SH-SY5Y (cell line): ENCODE measurements around the gene ATF7IP.
A peak's percentile ranks its signal among the peaks of the same experiment; 100 is the strongest.

Source experiments
- GATA2 ChIP-seq: IDR thresholded peaks from 2 replicates; pipeline ENCODE4 v1.6.1; 2011; ENCODE audit warnings: mild to moderate bottlenecking, low read depth, low read length
- GATA3 ChIP-seq: IDR thresholded peaks from 2 replicates; pipeline ENCODE4 v1.6.1; 2011; ENCODE audit warnings: low read depth, mild to moderate bottlenecking, low read length, moderate library complexity

Gene ATF7IP

DNA sequence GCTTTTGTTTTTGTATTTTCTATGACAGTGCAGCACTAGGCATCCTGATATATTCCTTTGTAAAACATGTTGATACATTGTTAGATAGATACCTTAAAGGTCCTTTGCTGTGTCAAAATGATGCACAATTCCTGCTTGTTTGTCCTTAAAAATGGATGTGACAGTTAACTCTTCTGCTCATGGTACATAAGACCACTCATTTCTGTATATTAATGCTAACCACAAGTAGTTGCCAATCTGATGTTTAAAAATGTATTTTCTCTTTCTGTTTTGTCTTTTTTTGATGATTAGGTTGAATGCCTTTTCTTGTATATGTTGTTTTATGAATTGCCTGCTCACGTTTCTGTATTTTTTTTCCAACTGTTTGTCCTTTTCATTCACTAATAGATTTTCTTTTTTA lies 35.1 kb downstream of the ATF7IP start:
- TF ChIP-seq GATA3, result no peak

- TF ChIP-seq GATA2 (no peak), GATA3 (no peak)
These were observed 37.2 kb downstream of the ATF7IP start for GRCh38 chr12:14402697-14403096.

- no peak for TF ChIP-seq GATA2
These were observed 37.8 kb downstream of the ATF7IP start for GRCh38 chr12:14403293-14403692.

GRCh38 chr12:14403711-14404196 lies 38.3 kb downstream of the ATF7IP start:
- no peak for TF ChIP-seq GATA2
- TF ChIP-seq GATA3, result no peak

GRCh38 chr12:14408208-14408607 lies 42.7 kb downstream of the ATF7IP start:
- TF ChIP-seq GATA2 (no peak), GATA3 (no peak)

GRCh38 chr12:14410177-14410576 lies 44.7 kb downstream of the ATF7IP start:
- TF ChIP-seq GATA3, result no peak
- TF ChIP-seq GATA2, result no peak

DNA sequence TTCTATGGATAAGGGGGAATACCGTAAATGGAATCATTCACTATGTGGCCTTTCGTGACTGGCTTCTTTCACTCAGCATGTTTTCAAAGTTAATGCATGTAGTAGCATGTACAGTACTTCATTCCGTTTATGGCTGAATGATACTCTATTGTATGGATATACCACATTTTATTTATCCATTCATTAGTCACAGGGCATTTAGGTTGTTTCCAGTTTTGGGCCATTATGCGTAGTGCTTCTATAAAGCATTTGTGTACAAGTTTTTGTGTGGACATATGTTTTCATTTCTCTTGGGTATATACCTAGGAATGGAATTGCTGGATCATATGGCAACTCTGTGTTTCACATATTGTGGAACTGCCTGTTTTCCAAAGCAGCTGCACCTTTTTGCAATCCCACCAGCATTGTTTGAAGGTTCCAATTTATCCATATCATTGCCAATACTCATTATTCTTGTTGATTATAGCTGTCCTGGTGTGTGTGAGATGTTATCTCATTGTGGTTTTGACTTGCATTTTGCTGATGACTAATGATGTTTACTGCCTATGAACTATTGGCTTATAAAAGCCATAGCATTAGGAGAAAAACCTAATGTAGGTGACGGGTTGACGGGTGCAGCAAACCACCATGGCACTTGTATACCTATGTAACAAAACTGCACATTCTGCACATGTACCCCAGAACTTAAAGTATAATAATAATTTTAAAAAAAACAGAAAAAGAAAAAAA lies 45.5 kb downstream of the ATF7IP start:
- TF ChIP-seq GATA2 (no peak), GATA3 (no peak)

DNA sequence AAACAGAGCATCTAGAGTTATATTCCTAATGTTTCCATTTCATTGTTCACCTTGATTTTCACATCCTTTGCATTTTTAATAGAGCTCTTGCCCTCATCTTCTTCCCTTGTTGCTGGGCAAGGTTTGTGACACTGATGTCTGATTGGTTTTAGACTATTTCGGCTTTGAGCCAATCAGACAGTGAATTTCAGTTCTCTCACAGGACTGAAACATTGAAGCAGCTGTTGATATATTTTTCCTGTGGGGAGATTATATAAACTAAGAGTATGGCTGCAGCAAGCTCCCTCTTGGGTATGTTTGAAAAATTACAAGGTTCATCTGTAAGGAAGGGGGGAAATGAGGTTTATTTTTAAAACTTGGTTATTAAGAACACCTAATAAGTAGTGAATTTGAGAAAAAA lies 51.2 kb downstream of the ATF7IP start:
- TF ChIP-seq GATA2, result no peak

- TF ChIP-seq GATA3, result no peak
- no peak for TF ChIP-seq GATA2
These were observed 52.2 kb downstream of the ATF7IP start for GRCh38 chr12:14417715-14418114.

DNA sequence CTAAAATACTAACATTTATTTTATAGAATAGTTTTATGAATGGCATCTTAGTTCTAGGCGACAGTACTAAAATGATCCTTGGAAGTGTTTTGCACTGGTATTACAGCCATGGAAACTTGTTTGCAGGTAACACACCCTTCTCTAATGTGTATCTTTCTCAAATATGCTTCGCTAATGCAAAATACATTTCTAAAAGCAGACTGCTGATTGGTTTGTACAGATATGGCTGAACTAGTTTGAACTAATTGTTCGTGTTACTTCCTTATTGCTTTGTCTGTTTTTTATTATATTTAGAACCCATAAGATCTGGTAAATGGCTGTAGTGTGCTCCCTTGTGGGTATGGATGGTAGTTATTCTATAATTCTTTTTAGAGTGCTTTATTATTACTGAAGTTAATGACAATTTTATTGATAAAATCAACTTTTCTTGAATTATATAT lies 53.0 kb downstream of the ATF7IP start:
- TF ChIP-seq GATA2, result no peak
- no peak for TF ChIP-seq GATA3

DNA sequence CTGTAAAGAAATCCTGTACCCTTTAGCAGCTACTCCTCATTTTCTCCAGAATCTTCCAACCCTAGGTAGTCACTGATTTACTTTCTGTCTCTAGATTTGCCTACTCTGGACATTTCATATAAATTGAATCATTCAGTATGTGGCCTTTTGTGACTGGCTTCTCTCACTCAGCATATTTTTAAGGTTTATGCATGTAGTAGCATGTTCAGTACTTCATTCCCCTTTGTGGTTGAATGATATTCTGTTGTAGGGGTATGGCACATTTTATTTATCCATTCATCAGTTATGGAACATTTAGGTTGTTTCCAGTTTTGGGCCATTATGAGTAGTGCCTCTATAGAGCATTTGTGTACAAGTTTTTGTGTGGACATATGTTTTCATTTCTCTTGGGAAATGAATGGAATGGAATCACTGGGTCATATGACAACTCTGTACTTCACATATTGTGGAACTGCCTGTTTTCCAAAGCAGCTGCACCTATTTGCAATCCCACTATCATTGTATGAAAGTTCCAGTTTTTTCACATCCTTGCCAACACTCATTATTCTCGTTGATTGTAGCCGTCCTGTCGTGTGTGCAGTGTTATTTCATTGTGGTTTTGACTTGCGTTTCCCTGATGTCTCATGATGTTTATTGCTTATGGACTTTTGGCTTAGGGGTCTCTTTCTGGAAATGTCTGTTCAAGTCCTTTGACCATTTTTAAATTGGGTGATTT lies 57.2 kb downstream of the ATF7IP start:
- no peak for TF ChIP-seq GATA3
- no peak for TF ChIP-seq GATA2

DNA sequence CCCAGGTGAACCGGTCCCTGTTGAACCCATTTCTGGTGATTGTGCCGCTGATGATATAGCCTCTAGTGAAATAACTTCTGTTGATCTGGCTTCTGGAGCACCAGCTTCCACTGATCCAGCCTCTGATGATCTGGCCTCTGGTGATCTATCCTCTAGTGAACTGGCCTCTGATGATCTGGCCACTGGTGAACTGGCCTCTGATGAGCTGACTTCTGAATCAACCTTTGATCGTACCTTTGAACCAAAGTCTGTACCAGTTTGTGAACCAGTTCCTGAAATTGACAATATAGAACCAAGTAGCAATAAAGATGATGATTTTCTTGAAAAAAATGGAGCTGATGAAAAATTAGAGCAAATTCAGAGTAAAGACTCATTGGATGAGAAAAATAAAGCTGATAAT lies 59.1 kb downstream of the ATF7IP start:
- TF ChIP-seq GATA2 (no peak), GATA3 (no peak)

DNA sequence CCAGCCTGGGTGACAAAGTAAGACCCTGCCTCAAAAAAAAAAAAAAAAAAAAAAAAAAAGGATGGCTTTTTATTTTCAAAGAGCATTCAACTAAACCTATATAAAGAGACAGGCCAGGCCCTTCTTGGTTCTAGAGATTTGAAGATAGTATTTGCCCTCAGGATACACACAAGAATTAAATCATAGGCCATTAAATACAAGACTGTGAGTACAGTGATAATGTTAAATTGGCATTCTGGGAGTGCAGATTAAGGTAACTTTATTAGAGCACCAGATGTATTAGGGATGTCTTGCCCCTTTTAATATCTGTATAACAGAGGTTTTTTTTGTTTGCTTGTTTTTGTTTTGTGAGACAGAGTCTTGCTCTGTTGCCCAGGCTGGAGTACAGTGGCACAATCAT lies 61.3 kb downstream of the ATF7IP start:
- TF ChIP-seq GATA2, result peak; percentile 83
- TF ChIP-seq GATA3, result peak; percentile 95

GRCh38 chr12:14427929-14428328 lies 62.4 kb downstream of the ATF7IP start:
- TF ChIP-seq GATA3 (no peak), GATA2 (no peak)

- TF ChIP-seq GATA2 (no peak), GATA3 (no peak)
These were observed 65.0 kb downstream of the ATF7IP start for GRCh38 chr12:14430394-14430986.

- TF ChIP-seq GATA3, result no peak
- no peak for TF ChIP-seq GATA2
These were observed 66.5 kb downstream of the ATF7IP start for GRCh38 chr12:14431975-14432374.
